Body of pancreas (tissue), 4 donors: ENCODE results near the gene TCEA2. TPM values are rescaled to one million over a fixed set of nuclear protein-coding genes. Genes with fewer than 3 reads are reported as not detected.

Experiments used
- ATAC-seq: fragments of 150-250 bp; one replicate; pipeline ENCODE4 v1.9.1; 2016
- DNase-seq, 4 donors: peaks; one replicate each; pipeline ENCODE4 v3.0.0-alpha.2; 2019
- H3K27ac ChIP-seq, 4 donors: fragments of 200-600 bp; sonication (generic); 1 replicate in 3 of 4; 2 replicates in 1 of 4; pipeline versions ENCODE4 v1.5.1 to v1.6.1; 2016 to 2019; ENCODE audit warnings: mild to moderate bottlenecking in 1 of 4, mixed read lengths in 1 of 4, moderate library complexity in 1 of 4
- H3K27me3 ChIP-seq, 2 donors: fragments of 200-600 bp; sonication (generic); one replicate each; pipeline ENCODE4 v1.6.0; 2016; ENCODE audit warnings: mild to moderate bottlenecking in 1 of 2
- H3K36me3 ChIP-seq, 2 donors: fragments of 200-600 bp; sonication (generic); replicated peaks in 1 of 2; 2 replicates each; pipeline ENCODE4 v1.5.1; 2016; ENCODE audit warnings: low read depth in 2 of 2; ENCODE audit not compliant: insufficient read depth in 1 of 2
- H3K4me1 ChIP-seq: fragments of 200-600 bp; sonication (generic); one replicate; pipeline ENCODE4 v1.6.0; 2016
- H3K4me3 ChIP-seq, 2 donors: fragments of 200-600 bp; sonication (generic); 1 replicate in 1 of 2; 2 replicates in 1 of 2; pipeline ENCODE4 v1.5.1; 2016 to 2019
- H3K9me3 ChIP-seq, 3 donors: fragments of 200-600 bp; sonication (generic); 1 replicate in 2 of 3; 2 replicates in 1 of 3; pipeline ENCODE4 v1.5.1; 2016
- POLR2A ChIP-seq, 3 donors: fragments of 450-650 bp; IDR thresholded peaks; one replicate each; pipeline ENCODE4 v1.6.1; 2016; ENCODE audit warnings: antibody characterized with exemption in 3 of 3, mild to moderate bottlenecking in 2 of 3
- WGBS, 2 donors: methylation state at CpG; one replicate each; pipeline ENCODE4 v1.1.5; 2017; 5-methylcytosine and 5-hydroxymethylcytosine counted together
- intact Hi-C: fragments of 100-400 bp; cut with DNase I; formaldehyde crosslinking; loops from one replicate; pipeline ENCODE4 v1.15.1; 2023
- total RNA-seq, 2 donors: library from RNA; depleted of rRNA; stranded (reverse); fragments of >200 nt; gene quantifications; one replicate each; pipeline ENCODE4 v1.1.0, GENCODE V29; 2016
- TF ChIP-seq, protein P1 (sequence below), 7 experiments: fragments of 450-650 bp in 4 of 7; fragments of 200-600 bp in 3 of 7; sonication (generic) in 3 of 7; IDR thresholded peaks; one replicate each; pipeline ENCODE4 v1.5.1; 2016 to 2019; ENCODE audit warnings: antibody characterized with exemption in 7 of 7

The TCEA2 gene
- total RNA-seq, 2 donors from 2014 or later, result 16.6 to 17.5 TPM

DNA sequence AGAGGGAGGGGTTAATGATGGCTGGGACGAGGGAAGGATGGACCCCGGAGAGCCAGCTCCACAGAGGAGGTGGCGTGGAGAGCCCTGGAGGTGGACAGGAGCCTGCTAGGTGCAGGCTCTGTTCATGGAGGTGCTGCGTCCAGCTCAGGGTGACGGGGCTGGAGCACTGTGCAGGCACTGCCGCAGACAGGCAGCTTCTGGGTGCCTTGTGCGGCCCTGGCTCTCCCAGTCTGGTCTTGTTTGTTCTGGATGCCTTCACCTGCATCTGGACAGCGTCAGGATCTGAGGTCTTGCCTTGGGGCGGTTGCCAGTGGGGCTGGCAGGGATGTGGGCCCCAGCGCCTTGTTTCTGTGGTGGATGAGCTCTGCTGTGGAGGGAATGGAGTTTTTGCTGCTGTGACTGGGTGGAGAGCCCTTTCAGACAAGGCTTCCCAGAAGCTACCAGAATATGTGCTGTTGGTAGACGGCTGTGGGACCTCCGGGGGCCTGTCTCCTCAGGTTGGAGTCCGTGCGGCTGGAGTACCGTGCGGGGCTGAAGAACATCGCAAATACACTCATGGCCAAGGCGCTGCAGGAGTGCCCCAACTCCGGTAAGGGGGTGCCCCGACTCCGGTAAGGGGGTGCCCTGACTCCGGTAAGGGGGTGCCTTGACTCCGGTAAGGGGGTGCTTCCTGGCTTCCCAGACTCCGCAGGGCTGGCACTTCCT, 34.9 kb upstream of the TCEA2 start:
- Histone ChIP-seq H3K36me3 (peaks cover 11 to 42% of the 10 kb centered on the region in 2 donors), H3K4me1 (peaks cover 20% of the 10 kb centered on the region), H3K9me3 (no peaks in the 10 kb centered on the region), H3K27me3 (no peaks in the 10 kb centered on the region), H3K27ac (no peak overlapping the region), H3K4me3 (no peak overlapping the region)
- no peak for DNase-seq
- intact Hi-C loops, result no loop called here
- TF ChIP-seq, protein P1, sequence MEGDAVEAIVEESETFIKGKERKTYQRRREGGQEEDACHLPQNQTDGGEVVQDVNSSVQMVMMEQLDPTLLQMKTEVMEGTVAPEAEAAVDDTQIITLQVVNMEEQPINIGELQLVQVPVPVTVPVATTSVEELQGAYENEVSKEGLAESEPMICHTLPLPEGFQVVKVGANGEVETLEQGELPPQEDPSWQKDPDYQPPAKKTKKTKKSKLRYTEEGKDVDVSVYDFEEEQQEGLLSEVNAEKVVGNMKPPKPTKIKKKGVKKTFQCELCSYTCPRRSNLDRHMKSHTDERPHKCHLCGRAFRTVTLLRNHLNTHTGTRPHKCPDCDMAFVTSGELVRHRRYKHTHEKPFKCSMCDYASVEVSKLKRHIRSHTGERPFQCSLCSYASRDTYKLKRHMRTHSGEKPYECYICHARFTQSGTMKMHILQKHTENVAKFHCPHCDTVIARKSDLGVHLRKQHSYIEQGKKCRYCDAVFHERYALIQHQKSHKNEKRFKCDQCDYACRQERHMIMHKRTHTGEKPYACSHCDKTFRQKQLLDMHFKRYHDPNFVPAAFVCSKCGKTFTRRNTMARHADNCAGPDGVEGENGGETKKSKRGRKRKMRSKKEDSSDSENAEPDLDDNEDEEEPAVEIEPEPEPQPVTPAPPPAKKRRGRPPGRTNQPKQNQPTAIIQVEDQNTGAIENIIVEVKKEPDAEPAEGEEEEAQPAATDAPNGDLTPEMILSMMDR (IDR thresholded peaks at IDR 0.05), result no peak
- TF ChIP-seq POLR2A (IDR thresholded peaks at IDR 0.05), result no peak
- ATAC-seq, result no peak
- 93 to 94% methylated on average over 14 to 23 of the region's 24 CpGs for WGBS, 2 donors

DNA sequence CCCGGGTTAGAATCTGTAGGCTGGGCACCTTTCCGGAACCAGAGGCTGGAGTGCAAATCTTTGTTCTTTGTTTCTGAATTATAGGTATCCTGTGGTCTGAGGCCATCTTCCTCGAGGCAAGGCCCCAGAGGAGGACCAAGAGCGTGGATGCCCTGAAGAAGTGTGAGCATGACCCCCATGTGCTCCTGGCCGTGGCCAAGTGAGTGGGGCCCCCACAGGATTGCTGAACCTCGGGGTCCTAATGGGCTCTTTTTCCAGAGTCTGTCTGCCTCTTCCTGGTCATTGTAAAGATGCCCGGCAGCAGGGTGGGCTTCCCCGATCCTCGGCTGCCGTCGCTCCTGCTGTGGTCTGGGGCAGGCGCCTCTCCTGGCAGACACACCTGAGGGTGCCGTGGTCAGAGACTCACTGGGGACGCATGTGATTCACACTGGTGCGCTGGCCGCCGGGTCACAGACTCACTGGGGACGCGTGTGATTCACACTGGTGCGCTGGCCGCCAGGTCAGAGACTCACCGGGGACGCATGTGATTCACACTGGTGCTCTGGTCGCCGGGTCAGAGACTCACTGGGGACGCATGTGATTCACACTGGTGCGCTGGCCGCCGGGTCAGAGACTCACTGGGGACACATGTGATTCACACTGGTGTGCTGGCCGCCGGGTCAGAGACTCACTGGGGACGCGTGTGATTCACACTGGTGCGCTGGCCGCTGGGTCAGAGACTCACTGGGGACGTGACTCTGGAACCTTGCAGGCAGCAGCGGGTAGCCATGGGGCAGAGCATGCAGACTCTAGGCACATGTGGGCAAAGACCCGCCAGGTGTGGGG, 33.5 kb upstream of the TCEA2 start:
- intact Hi-C loops, result no loop called here
- Histone ChIP-seq H3K36me3 (peaks cover 11 to 41% of the 10 kb centered on the region in 2 donors), H3K4me1 (peaks cover 7% of the 10 kb centered on the region), H3K9me3 (no peaks in the 10 kb centered on the region), H3K4me3 (no peak overlapping the region), H3K27me3 (no peaks in the 10 kb centered on the region), H3K27ac (no peak overlapping the region)
- DNase-seq, result no peak
- TF ChIP-seq, protein P1 (IDR thresholded peaks at IDR 0.05), result no peak
- TF ChIP-seq POLR2A (IDR thresholded peaks at IDR 0.05), result no peak
- ATAC-seq, result no peak
- WGBS, 2 donors, result 91 to 95% methylated on average over 30 to 37 of the region's 38 CpGs

DNA sequence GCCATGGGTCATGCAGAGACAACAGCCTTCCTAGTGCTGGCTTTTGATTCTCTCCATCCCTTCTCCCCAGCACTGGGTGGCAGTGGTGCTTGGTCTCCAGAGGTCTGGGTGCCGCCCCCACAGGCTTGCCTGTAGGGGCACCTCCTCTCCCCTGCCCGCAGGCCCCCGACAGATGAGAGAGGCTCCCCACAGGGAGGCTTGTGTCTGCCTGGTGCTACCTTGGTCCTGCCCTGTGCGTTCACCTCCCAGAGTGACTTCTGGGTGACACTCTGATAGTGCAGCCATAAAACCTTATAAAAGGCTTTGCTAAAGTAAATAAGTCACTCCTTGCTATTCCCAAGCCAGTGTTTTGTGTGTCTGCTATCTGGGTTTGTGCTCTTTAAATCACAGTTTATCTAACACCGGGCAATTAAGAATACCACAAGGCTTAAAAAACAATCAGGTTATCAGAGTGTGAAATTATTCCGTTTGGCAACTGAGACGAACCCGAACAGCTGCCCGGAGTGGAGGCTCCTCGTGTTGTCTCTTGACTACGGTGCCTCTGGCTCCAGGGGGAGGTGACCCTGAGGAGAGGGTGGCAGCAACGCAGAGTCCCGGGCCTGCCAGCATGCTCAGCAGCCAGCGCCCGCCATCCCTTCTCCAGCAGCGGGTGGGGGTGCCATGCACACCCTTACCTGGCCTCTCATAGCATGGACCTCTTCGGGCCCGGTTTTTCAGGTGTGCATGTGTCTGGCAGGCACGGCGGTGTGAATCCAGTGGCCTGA, 32.4 kb upstream of the TCEA2 start:
- H3K27me3 ChIP-seq, result no peaks in the 10 kb centered on the region
- H3K36me3 ChIP-seq, result peaks cover 11 to 34% of the 10 kb centered on the region in 2 donors
- no peak overlapping the region for H3K27ac ChIP-seq
- no peaks in the 10 kb centered on the region for H3K9me3 ChIP-seq
- ATAC-seq, result no peak
- no peaks in the 10 kb centered on the region for H3K4me1 ChIP-seq
- intact Hi-C loops, result no loop called here
- 85 to 92% methylated on average over 10 to 20 of the region's 20 CpGs for WGBS, 2 donors
- DNase-seq, result no peak
- H3K4me3 ChIP-seq, result no peak overlapping the region
- no peak for TF ChIP-seq POLR2A (IDR thresholded peaks at IDR 0.05)
- TF ChIP-seq, protein P1 (IDR thresholded peaks at IDR 0.05), result no peak

DNA sequence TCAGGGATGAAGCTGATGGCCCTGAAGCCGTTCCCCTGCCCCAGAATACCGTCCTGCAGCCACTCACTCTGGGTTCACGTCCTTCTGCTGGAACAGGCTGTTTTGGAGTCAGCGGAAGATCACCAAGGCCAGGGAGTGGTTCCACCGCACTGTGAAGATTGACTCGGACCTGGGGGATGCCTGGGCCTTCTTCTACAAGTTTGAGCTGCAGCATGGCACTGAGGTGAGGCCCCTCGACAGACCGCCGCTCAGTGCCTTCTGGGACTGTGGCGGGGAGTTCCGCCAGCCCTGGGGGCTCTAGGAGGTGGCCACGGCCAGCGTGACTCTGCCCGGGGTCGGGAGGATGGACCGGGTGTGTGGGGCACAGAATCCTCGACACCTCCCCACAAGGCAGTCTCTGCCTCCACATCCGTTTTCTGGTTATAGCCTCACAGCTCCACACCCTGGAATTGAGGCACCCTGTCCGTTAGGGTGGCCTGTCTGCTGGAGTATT, 31.1 kb upstream of the TCEA2 start:
- ATAC-seq (no peak), DNase-seq (no peak)
- Histone ChIP-seq H3K27me3 (no peaks in the 10 kb centered on the region), H3K27ac (no peak overlapping the region), H3K4me1 (no peaks in the 10 kb centered on the region), H3K9me3 (no peaks in the 10 kb centered on the region), H3K4me3 (no peak overlapping the region), H3K36me3 (peaks cover 10 to 23% of the 10 kb centered on the region in 2 donors)
- intact Hi-C loops, result no loop called here
- WGBS, 2 donors, result 87 to 92% methylated on average over 4 to 18 of the region's 19 CpGs
- no peak for TF ChIP-seq POLR2A (IDR thresholded peaks at IDR 0.05)
- TF ChIP-seq, protein P1 (IDR thresholded peaks at IDR 0.05), result no peak
